ENCODE measurements around the gene EPB41. TPM values are rescaled to one million over a fixed set of nuclear protein-coding genes. Genes with fewer than 3 reads are reported as not detected.
A peak's percentile ranks its signal among the peaks of the same experiment; 100 is the strongest.

The EPB41 gene
- total RNA-seq, 1 experiment from 2014 or later, result 40.7 TPM

- Mint-ChIP-seq H3K9me3 (ENCODE audit: low read depth, unreplicated experiment) (no peaks in the 10 kb centered on the region), H3K36me3 (ENCODE audit: insufficient read depth, unreplicated experiment) (peaks cover 24% of the 10 kb centered on the region), H3K27ac (ENCODE audit: unreplicated experiment) (no peak overlapping the region), H3K27me3 (ENCODE audit: unreplicated experiment) (peaks cover 24% of the 10 kb centered on the region), H3K4me3 (ENCODE audit: low read depth, unreplicated experiment) (no peak overlapping the region), H3K4me1 (ENCODE audit: low read depth, unreplicated experiment) (no peaks in the 10 kb centered on the region)
- no peak for DNase-seq
- intact Hi-C loops (cut with micrococcal nuclease; ENCODE audit: unreplicated experiment), result no loop called here
- BruUV-seq (replicated peaks), result no TSS peak
- TF ChIP-seq CTCF (IDR thresholded peaks at IDR 0.05; ENCODE audit: unreplicated experiment), result no peak
- CTCF ChIA-PET, result no interaction called here
These were observed 206.6 kb downstream of the EPB41 start for GRCh38 chr1:29120947-29121485.

- TF ChIP-seq CTCF (IDR thresholded peaks at IDR 0.05; ENCODE audit: unreplicated experiment), result no peak
- no peak overlapping the region for H3K27ac Mint-ChIP-seq (ENCODE audit: unreplicated experiment)
- intact Hi-C loops (cut with micrococcal nuclease; ENCODE audit: unreplicated experiment), result no loop called here
- peaks cover 20% of the 10 kb centered on the region for H3K36me3 Mint-ChIP-seq (ENCODE audit: insufficient read depth, unreplicated experiment)
- no peaks in the 10 kb centered on the region for H3K9me3 Mint-ChIP-seq (ENCODE audit: low read depth, unreplicated experiment)
- BruUV-seq (replicated peaks), result no TSS peak
- DNase-seq, result no peak
- CTCF ChIA-PET, result no interaction called here
- H3K27me3 Mint-ChIP-seq (ENCODE audit: unreplicated experiment), result peaks cover 29% of the 10 kb centered on the region
- peak overlapping the region; percentile 61 for H3K4me3 Mint-ChIP-seq (ENCODE audit: low read depth, unreplicated experiment)
- H3K4me1 Mint-ChIP-seq (ENCODE audit: low read depth, unreplicated experiment), result no peaks in the 10 kb centered on the region
These were observed 207.2 kb downstream of the EPB41 start for GRCh38 chr1:29121516-29121935.

- Mint-ChIP-seq H3K27me3 (ENCODE audit: unreplicated experiment) (peaks cover 29% of the 10 kb centered on the region), H3K9me3 (ENCODE audit: low read depth, unreplicated experiment) (no peaks in the 10 kb centered on the region), H3K36me3 (ENCODE audit: insufficient read depth, unreplicated experiment) (peaks cover 16% of the 10 kb centered on the region), H3K4me1 (ENCODE audit: low read depth, unreplicated experiment) (no peaks in the 10 kb centered on the region), H3K4me3 (ENCODE audit: low read depth, unreplicated experiment) (peak overlapping the region; percentile 61), H3K27ac (ENCODE audit: unreplicated experiment) (no peak overlapping the region)
- intact Hi-C loops (cut with micrococcal nuclease; ENCODE audit: unreplicated experiment), result no loop called here
- no peak for TF ChIP-seq CTCF (IDR thresholded peaks at IDR 0.05; ENCODE audit: unreplicated experiment)
- CTCF ChIA-PET, result interaction anchor here (0.6 to 0.7 kb wide), 2 partner anchors 15 to 57 kb away, joined by 4 to 5 read pairs; no protein-coding TSS in a partner anchor
- BruUV-seq (replicated peaks), result no TSS peak
- DNase-seq, result no peak
These were observed 207.7 kb downstream of the EPB41 start for GRCh38 chr1:29121936-29122681.

GRCh38 chr1:29122682-29123052 lies 208.3 kb downstream of the EPB41 start:
- TF ChIP-seq CTCF (IDR thresholded peaks at IDR 0.05; ENCODE audit: unreplicated experiment), result no peak
- CTCF ChIA-PET, result interaction anchor here (0.6 to 0.7 kb wide), 2 partner anchors 14 to 58 kb away, joined by 4 to 5 read pairs; no protein-coding TSS in a partner anchor
- Mint-ChIP-seq H3K9me3 (ENCODE audit: low read depth, unreplicated experiment) (no peaks in the 10 kb centered on the region), H3K4me1 (ENCODE audit: low read depth, unreplicated experiment) (no peaks in the 10 kb centered on the region), H3K27ac (ENCODE audit: unreplicated experiment) (no peak overlapping the region), H3K36me3 (ENCODE audit: insufficient read depth, unreplicated experiment) (peaks cover 15% of the 10 kb centered on the region), H3K4me3 (ENCODE audit: low read depth, unreplicated experiment) (peak overlapping the region; percentile 61), H3K27me3 (ENCODE audit: unreplicated experiment) (peaks cover 29% of the 10 kb centered on the region)
- DNase-seq, result peak; percentile 24
- intact Hi-C loops (cut with micrococcal nuclease; ENCODE audit: unreplicated experiment), result no loop called here
- no TSS peak for BruUV-seq (replicated peaks)
